NCI-H2227 treated with DMSO at 0.1 percent for 48 hours (cell line): ENCODE measurements around the gene KCND1.
"Not testable (repeated sequence)": the region's sequence is repeated elsewhere in the genome, so short reads cannot be mapped to it uniquely, and the experiment has no call there.

ENCODE experiments used
- DNase-seq: peaks from one replicate; lab custom pipeline; 2025; lab: John Stamatoyannopoulos, UW

Gene KCND1

GRCh38 chrX:48971249-48972219, at the start of gene KCND1:
TSS of gene KCND1 (minus strand) at chrX:48971844. CDS start at chrX:48970271, 1,573 bp downstream.
- peak; percentile 97 for DNase-seq

GRCh38 chrX:49019599-49020249, 48.1 kb upstream of the KCND1 start:
- no peak for DNase-seq

- DNase-seq = no peak
These were observed 47.4 kb upstream of the KCND1 start for GRCh38 chrX:49019050-49019449.

GRCh38 chrX:49003696-49004095, 32.1 kb upstream of the KCND1 start:
- DNase-seq = no peak

GRCh38 chrX:49002091-49002935, 30.7 kb upstream of the KCND1 start, which contains the start of gene GRIPAP1:
TSS of gene GRIPAP1 (minus strand) at chrX:49002264. CDS start at chrX:49002229, 35 bp downstream.
- DNase-seq = peak; percentile 96

- DNase-seq = peak; percentile 81
These were observed 30.0 kb upstream of the KCND1 start for GRCh38 chrX:49001521-49002090.

GRCh38 chrX:49000636-49001035, 29.0 kb upstream of the KCND1 start:
- no peak for DNase-seq

GRCh38 chrX:48999030-48999429, 27.4 kb upstream of the KCND1 start:
- DNase-seq = no peak

- no peak for DNase-seq
These were observed 26.7 kb upstream of the KCND1 start for GRCh38 chrX:48998391-48998790.

- no peak for DNase-seq
These were observed 26.2 kb upstream of the KCND1 start for GRCh38 chrX:48997865-48998264.

- DNase-seq = no peak
These were observed 25.8 kb upstream of the KCND1 start for GRCh38 chrX:48997455-48997854.

- no peak for DNase-seq
These were observed 25.3 kb upstream of the KCND1 start for GRCh38 chrX:48996969-48997368.

GRCh38 chrX:48992341-48992740, 20.7 kb upstream of the KCND1 start:
- no peak for DNase-seq

- no peak for DNase-seq
These were observed 17.8 kb upstream of the KCND1 start for GRCh38 chrX:48989483-48989882.

- no peak for DNase-seq
These were observed 12.3 kb upstream of the KCND1 start for GRCh38 chrX:48983896-48984295.

- no peak for DNase-seq
These were observed 11.4 kb upstream of the KCND1 start for GRCh38 chrX:48983081-48983480.

GRCh38 chrX:48981178-48981577, 9.5 kb upstream of the KCND1 start:
- no peak for DNase-seq

GRCh38 chrX:48980341-48980740, 8.7 kb upstream of the KCND1 start:
- not testable (repeated sequence) for DNase-seq

- no peak for DNase-seq
These were observed 6.6 kb upstream of the KCND1 start for GRCh38 chrX:48978226-48978625.

- DNase-seq = no peak
These were observed 4.4 kb upstream of the KCND1 start for GRCh38 chrX:48976086-48976485.

GRCh38 chrX:48975541-48975940, 3.9 kb upstream of the KCND1 start:
- no peak for DNase-seq

- DNase-seq = no peak
These were observed 3.4 kb upstream of the KCND1 start for GRCh38 chrX:48975041-48975440.
